Right atrium auricular region (tissue), 2 donors: ENCODE data around the gene SELENOO. TPM values are rescaled to one million over a fixed set of nuclear protein-coding genes. Genes with fewer than 3 reads are reported as not detected.

Experiments used
- DNase-seq: peaks from one replicate; pipeline ENCODE4 v3.0.0-alpha.2; 2019; ENCODE audit warnings: low spot score
- H3K27ac ChIP-seq, 2 donors: fragments of 200-600 bp; sonication (generic); 1 replicate in 1 of 2; 2 replicates in 1 of 2; pipeline ENCODE4 v1.5.1; 2016 to 2019
- H3K27me3 ChIP-seq, 2 donors: fragments of 200-600 bp; sonication (generic); one replicate each; pipeline versions ENCODE4 v1.5.1 to v1.6.0; 2017 to 2019
- H3K36me3 ChIP-seq: fragments of 200-600 bp; sonication (generic); one replicate; pipeline ENCODE4 v1.5.1; 2016
- H3K4me1 ChIP-seq, 2 donors: fragments of 200-600 bp; sonication (generic); one replicate each; pipeline versions ENCODE4 v1.5.1 to v1.6.0; 2017 to 2019
- H3K4me3 ChIP-seq, 2 donors: fragments of 200-600 bp; sonication (generic); 1 replicate in 1 of 2; 2 replicates in 1 of 2; pipeline ENCODE4 v1.5.1; 2017 to 2019; ENCODE audit warnings: mild to moderate bottlenecking in 1 of 2, moderate library complexity in 1 of 2
- H3K9me3 ChIP-seq, 2 donors: fragments of 200-600 bp; sonication (generic); one replicate each; pipeline ENCODE4 v1.5.1; 2019
- total RNA-seq, 2 donors: library from RNA; depleted of rRNA; stranded (reverse); fragments of >200 nt; gene quantifications; one replicate each; pipeline ENCODE4 v1.1.0, GENCODE V29; 2016
- TF ChIP-seq, protein P1 (sequence below), 2 donors: fragments of 200-600 bp; sonication (generic); IDR thresholded peaks; one replicate each; pipeline ENCODE4 v1.5.1; 2019; ENCODE audit warnings: antibody characterized with exemption in 2 of 2

The SELENOO gene
- total RNA-seq, 2 donors from 2014 or later = 18.0 to 20.0 TPM

DNA sequence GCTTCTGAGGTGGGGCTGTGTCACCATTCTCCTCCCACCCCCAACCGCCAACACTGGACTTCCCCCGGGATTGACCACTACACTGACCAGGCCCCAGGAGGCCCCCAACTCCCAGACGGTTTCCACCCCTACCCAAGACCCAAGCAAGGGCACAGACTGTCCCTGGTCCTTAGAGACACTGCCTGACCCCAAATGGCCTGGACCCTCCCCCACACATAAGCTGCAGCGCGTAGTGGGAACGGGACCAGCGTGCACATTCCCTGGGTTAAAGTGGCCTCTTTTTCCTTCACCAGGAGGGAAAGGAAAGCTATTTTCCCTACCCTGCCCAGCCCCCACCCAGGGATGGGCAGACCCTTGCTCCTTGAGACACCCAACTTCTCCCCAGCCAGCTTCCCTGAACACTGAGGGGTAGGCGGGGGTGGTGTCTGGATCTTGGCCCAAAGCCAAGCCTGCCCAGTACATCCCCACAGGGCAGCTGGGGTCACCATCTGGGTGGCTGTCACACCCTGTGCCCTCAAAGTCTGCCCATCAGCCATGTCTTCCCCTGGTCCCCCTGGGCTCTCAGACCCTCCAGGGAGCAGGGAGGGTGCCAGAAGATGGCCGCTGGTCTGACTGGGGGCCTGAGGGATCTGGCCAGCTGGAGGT lies 62.3 kb downstream of the SELENOO start:
- no peaks in the 10 kb centered on the region for H3K9me3 ChIP-seq
- H3K4me1 ChIP-seq = peaks cover 0 to 55% of the 10 kb centered on the region in 2 donors
- no peaks in the 10 kb centered on the region for H3K27me3 ChIP-seq
- no peak for DNase-seq
- H3K4me3 ChIP-seq = no peak overlapping the region
- H3K36me3 ChIP-seq = no peaks in the 10 kb centered on the region
- H3K27ac ChIP-seq = no peak overlapping the region
- TF ChIP-seq, protein P1, sequence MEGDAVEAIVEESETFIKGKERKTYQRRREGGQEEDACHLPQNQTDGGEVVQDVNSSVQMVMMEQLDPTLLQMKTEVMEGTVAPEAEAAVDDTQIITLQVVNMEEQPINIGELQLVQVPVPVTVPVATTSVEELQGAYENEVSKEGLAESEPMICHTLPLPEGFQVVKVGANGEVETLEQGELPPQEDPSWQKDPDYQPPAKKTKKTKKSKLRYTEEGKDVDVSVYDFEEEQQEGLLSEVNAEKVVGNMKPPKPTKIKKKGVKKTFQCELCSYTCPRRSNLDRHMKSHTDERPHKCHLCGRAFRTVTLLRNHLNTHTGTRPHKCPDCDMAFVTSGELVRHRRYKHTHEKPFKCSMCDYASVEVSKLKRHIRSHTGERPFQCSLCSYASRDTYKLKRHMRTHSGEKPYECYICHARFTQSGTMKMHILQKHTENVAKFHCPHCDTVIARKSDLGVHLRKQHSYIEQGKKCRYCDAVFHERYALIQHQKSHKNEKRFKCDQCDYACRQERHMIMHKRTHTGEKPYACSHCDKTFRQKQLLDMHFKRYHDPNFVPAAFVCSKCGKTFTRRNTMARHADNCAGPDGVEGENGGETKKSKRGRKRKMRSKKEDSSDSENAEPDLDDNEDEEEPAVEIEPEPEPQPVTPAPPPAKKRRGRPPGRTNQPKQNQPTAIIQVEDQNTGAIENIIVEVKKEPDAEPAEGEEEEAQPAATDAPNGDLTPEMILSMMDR (IDR thresholded peaks at IDR 0.05) = no peak

DNA sequence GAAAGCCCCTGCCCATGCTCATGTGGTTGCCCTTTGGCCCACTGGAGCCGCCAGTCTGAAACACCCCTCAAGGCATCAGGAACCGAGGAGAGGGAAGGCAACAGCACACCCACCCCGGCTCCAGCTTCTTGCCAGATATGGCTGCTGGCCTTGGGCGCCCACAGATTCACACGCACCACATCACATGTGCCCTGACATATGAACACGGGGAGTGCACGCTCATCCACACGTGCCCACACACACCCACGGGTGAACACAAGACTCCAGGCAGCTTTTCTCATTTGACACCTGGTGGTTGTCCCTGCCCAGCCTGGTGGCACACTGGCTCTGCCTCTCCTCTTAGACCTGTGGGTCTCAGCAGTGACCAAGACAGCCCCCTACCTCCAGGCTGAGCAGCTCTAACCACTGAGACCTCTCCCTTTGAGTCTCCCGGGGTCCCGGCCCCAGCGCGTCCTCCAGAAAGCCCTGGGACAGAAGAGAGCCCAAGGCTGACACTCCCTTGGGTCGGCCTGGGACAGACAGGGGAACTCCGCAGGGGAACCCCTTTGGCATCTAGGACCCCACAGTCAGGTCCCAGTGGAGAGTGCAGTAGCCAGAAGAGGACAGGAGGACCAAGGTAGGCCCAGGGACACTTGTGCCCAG lies 63.4 kb downstream of the SELENOO start:
- DNase-seq = no peak
- no peak overlapping the region for H3K4me3 ChIP-seq
- H3K4me1 ChIP-seq = peaks cover 0 to 55% of the 10 kb centered on the region in 2 donors
- no peaks in the 10 kb centered on the region for H3K27me3 ChIP-seq
- H3K9me3 ChIP-seq = no peaks in the 10 kb centered on the region
- no peaks in the 10 kb centered on the region for H3K36me3 ChIP-seq
- TF ChIP-seq, protein P1 (IDR thresholded peaks at IDR 0.05) = no peak
- H3K27ac ChIP-seq = no peak overlapping the region

DNA sequence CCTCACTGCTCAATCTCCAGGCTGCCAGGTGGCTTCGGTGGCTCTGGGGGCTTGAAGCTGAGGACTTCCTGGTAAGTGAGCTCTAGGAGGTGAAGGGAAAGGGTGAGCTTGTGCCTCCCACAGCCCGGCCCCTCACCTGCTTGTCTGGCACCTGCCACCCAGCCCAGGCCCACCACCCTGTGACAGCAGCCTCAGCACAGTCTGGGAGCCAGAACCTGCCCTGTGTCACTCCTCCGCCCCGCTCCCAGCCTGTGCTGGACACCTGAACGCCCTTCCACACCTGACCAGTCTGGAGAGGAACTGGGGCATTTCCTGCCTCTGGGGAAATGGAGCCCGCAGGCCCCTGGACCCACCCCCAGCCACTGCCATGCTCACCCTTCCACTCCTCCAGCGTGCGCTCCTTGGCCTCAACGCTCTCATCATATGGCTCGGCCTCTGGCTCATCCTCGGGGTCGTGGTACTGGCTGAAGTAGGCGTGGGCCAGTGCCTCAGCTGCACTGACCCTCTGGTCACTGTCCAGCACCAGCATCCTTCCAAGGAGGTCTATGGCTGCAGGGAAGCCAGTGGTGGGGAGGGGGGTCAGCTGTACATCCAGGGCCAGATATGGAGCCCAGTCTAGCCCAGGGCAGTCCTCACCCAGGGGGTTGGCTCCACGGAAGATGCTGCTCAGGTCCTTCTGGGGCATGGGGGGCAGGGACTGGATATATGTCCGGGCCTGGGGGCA lies 64.3 kb downstream of the SELENOO start:
- Histone ChIP-seq H3K4me3 (no peak overlapping the region), H3K27me3 (no peaks in the 10 kb centered on the region), H3K9me3 (no peaks in the 10 kb centered on the region), H3K27ac (no peak overlapping the region), H3K4me1 (peaks cover 0 to 59% of the 10 kb centered on the region in 2 donors), H3K36me3 (no peaks in the 10 kb centered on the region)
- TF ChIP-seq, protein P1 (IDR thresholded peaks at IDR 0.05) = no peak
- DNase-seq = no peak

DNA sequence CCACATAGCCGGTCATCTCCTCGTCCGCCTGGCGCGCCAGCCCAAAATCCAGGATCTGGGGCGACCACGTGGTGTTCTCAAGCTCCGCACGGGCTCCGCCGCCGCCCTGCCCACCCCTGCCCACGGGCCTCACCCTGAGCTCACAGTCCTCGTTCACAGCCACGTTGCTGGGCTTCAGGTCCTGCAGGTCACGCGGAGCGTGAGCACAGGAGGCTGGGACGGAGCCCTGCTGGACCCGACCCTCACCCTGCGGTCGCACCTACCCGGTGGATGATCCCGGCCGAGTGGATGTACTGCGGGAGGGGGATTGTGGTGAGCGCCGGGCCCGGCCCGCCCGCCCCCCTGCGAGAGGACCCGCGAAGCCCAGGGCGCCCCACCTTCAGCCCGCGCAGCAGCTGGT lies 66.2 kb downstream of the SELENOO start:
- peaks cover 0 to 63% of the 10 kb centered on the region in 2 donors for H3K4me1 ChIP-seq
- DNase-seq = no peak
- no peaks in the 10 kb centered on the region for H3K36me3 ChIP-seq
- H3K9me3 ChIP-seq = no peaks in the 10 kb centered on the region
- H3K27me3 ChIP-seq = no peaks in the 10 kb centered on the region
- H3K27ac ChIP-seq = no peak overlapping the region
- peak overlapping the region; percentile 30 to 47 for H3K4me3 ChIP-seq
- TF ChIP-seq, protein P1 (IDR thresholded peaks at IDR 0.05) = no peak

Other genes starting within 250 kb of the SELENOO start
- 10 to 100 TPM; 64.5 to 66.9 TPM for gene PIM3, start 240.2 kb upstream of the SELENOO start, total RNA-seq
- gene IL17REL, start 188.2 kb upstream of the SELENOO start, total RNA-seq = not detected
- not detected for gene TTLL8, start 142.7 kb upstream of the SELENOO start, total RNA-seq
- under 1 TPM in 1 of 2 donors, not detected in 1; 0.71 TPM for gene MLC1, start 115.6 kb upstream of the SELENOO start, total RNA-seq
- 1 to 10 TPM in 1 of 2 donors, under 1 TPM in 1; 0.43 to 1.1 TPM for gene MOV10L1, start 111.0 kb upstream of the SELENOO start, total RNA-seq
- 1 to 10 TPM in 1 of 2 donors, under 1 TPM in 1; 0.67 to 1.7 TPM for gene PANX2, start 30.3 kb upstream of the SELENOO start, total RNA-seq
- gene TRABD, start 15.1 kb upstream of the SELENOO start, total RNA-seq = 10 to 100 TPM; 12.3 to 20.0 TPM
- 10 to 100 TPM; 19.5 to 22.1 TPM for gene TUBGCP6, start 44.0 kb downstream of the SELENOO start, total RNA-seq
- 1 to 10 TPM; 6.7 to 9.1 TPM for gene HDAC10, start 50.3 kb downstream of the SELENOO start, total RNA-seq
- gene MAPK12, start 60.7 kb downstream of the SELENOO start, total RNA-seq = 10 to 100 TPM in 1 of 2 donors, 1 to 10 TPM in 1; 5.0 to 13.0 TPM
- gene MAPK11, start 69.4 kb downstream of the SELENOO start, total RNA-seq = 1 to 10 TPM; 3.7 to 4.0 TPM
- gene PLXNB2, start 106.6 kb downstream of the SELENOO start, total RNA-seq = 10 to 100 TPM; 60.3 to 92.8 TPM
- 1 to 10 TPM in 1 of 2 donors, under 1 TPM in 1; 0.85 to 1.0 TPM for gene DENND6B, start 126.0 kb downstream of the SELENOO start, total RNA-seq
- 10 to 100 TPM; 45.2 to 54.8 TPM for gene PPP6R2, start 142.3 kb downstream of the SELENOO start, total RNA-seq